ENCODE results near the gene CRYBB3. TPM values are rescaled to one million over a fixed set of nuclear protein-coding genes. Genes with fewer than 3 reads are reported as not detected.

Gene CRYBB3
- total RNA-seq, 4 donors from 2014 or later: not detected

- H3K9me3 ChIP-seq: no peaks in the 10 kb centered on the region
- no peak for DNase-seq
- H3K4me3 ChIP-seq: no peak overlapping the region
- no peak for TF ChIP-seq POLR2A (IDR thresholded peaks at IDR 0.05)
- TF ChIP-seq, protein P1, sequence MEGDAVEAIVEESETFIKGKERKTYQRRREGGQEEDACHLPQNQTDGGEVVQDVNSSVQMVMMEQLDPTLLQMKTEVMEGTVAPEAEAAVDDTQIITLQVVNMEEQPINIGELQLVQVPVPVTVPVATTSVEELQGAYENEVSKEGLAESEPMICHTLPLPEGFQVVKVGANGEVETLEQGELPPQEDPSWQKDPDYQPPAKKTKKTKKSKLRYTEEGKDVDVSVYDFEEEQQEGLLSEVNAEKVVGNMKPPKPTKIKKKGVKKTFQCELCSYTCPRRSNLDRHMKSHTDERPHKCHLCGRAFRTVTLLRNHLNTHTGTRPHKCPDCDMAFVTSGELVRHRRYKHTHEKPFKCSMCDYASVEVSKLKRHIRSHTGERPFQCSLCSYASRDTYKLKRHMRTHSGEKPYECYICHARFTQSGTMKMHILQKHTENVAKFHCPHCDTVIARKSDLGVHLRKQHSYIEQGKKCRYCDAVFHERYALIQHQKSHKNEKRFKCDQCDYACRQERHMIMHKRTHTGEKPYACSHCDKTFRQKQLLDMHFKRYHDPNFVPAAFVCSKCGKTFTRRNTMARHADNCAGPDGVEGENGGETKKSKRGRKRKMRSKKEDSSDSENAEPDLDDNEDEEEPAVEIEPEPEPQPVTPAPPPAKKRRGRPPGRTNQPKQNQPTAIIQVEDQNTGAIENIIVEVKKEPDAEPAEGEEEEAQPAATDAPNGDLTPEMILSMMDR (IDR thresholded peaks at IDR 0.05): no peak
- H3K36me3 ChIP-seq: no peaks in the 10 kb centered on the region
- no peaks in the 10 kb centered on the region for H3K4me1 ChIP-seq
- no peak overlapping the region for H3K27ac ChIP-seq
- intact Hi-C loops (cut with DNase I; ENCODE audit: low total_unique reads): no loop called here
- no peaks in the 10 kb centered on the region for H3K27me3 ChIP-seq
These were observed 33.9 kb upstream of the CRYBB3 start for GRCh38 chr22:25165785-25166184.

DNA sequence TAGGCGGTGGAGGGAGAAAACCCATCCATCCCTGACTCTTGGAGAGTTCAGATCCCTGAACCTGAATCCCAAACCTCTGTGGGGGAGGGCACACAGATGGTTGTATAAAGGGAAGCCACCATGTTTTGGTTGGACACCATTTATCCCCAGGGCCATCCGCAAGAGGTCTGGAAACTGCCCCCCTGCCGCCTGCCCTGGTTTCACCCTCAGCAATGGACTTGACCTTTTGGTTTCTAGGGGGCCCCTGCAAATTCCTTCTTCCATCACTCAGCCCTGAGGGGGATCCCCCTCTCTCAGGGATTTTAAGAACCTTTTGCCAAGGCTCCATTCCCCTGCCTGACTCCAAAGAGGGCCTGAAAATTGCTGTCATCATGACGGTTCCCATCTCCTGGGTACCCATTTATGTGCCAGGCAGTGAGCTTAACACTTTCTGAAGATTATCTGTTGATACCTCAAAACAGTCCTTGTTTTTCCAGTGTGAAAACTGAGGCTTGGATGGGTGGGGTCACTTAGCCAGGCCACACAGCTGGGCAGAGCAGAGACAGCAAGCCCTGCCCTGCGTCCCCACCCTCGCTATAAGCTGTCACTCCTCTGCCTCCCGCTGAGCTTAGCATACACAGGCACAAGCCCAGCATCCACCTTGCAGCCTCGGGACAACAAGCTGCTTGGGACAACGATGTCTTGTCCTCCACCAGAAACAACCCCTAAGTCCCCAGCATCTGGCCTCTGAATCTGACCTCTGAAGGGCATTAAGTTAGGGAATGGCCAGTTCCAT is 33.2 kb upstream of the CRYBB3 start:
- H3K27ac ChIP-seq: no peak overlapping the region
- no peak for DNase-seq
- intact Hi-C loops (cut with DNase I; ENCODE audit: low total_unique reads): no loop called here

DNA sequence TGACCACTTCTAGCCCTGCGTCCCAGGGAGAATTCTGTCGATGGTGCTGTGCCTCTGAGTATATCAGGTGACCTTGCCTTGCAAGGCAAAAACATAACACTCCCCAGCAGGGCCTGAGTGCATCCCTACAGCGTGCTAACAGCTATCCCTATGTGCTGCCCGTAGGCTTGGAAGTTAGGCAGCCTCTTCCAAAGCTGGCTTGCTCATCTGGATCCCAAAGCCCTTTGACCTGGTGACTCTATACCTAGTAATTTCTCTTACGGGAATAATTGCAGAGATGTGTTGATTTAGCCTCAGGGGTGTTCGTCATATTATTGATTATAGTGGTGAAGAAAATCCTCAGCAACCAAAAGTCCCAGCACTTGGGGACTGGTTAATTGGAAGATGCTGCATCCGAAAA is 32.6 kb upstream of the CRYBB3 start:
- no peak overlapping the region for H3K27ac ChIP-seq

More for the DNA sequence above, 33.2 kb upstream of the CRYBB3 start:
- no peaks in the 10 kb centered on the region for H3K27me3 ChIP-seq
- no peaks in the 10 kb centered on the region for H3K4me1 ChIP-seq
- H3K4me3 ChIP-seq: no peak overlapping the region
- H3K9me3 ChIP-seq: no peaks in the 10 kb centered on the region
- TF ChIP-seq, protein P1 (IDR thresholded peaks at IDR 0.05): no peak
- TF ChIP-seq POLR2A (IDR thresholded peaks at IDR 0.05): no peak
- no peaks in the 10 kb centered on the region for H3K36me3 ChIP-seq

GRCh38 chr22:25167834-25168601 is 31.6 kb upstream of the CRYBB3 start:
- no peaks in the 10 kb centered on the region for H3K36me3 ChIP-seq
- no peaks in the 10 kb centered on the region for H3K9me3 ChIP-seq
- no peak for DNase-seq
- intact Hi-C loops (cut with DNase I; ENCODE audit: low total_unique reads): no loop called here
- TF ChIP-seq POLR2A (IDR thresholded peaks at IDR 0.05): no peak
- TF ChIP-seq, protein P1 (IDR thresholded peaks at IDR 0.05): no peak
- H3K4me1 ChIP-seq: no peaks in the 10 kb centered on the region
- H3K4me3 ChIP-seq: no peak overlapping the region
- no peaks in the 10 kb centered on the region for H3K27me3 ChIP-seq
- H3K27ac ChIP-seq: no peak overlapping the region

More for the DNA sequence above, 32.6 kb upstream of the CRYBB3 start:
- H3K27me3 ChIP-seq: no peaks in the 10 kb centered on the region
- no peaks in the 10 kb centered on the region for H3K36me3 ChIP-seq
- DNase-seq: no peak
- H3K4me1 ChIP-seq: no peaks in the 10 kb centered on the region
- H3K9me3 ChIP-seq: no peaks in the 10 kb centered on the region
- TF ChIP-seq, protein P1 (IDR thresholded peaks at IDR 0.05): no peak
- no peak for TF ChIP-seq POLR2A (IDR thresholded peaks at IDR 0.05)
- intact Hi-C loops (cut with DNase I; ENCODE audit: low total_unique reads): no loop called here
- H3K4me3 ChIP-seq: no peak overlapping the region

Measured in uterus (tissue), 4 donors.